Hematopoietic multipotent progenitor cell treated with erythropoietin and hydrocortisone succinate and interleukin-3 and kit ligand, for 17 days (in vitro differentiated cells): ENCODE measurements around the gene CDC123.
"Not testable (repeated sequence)": the region's sequence is repeated elsewhere in the genome, so short reads cannot be mapped to it uniquely, and the experiment has no call there.

Experiments
- DNase-seq: peaks from one replicate; pipeline ENCODE4 v3.0.0-alpha.2; 2015; ENCODE audit warnings: low spot score

Gene CDC123

GRCh38 chr10:12235116-12235694, 39.2 kb downstream of the CDC123 start:
- no peak for DNase-seq

DNA sequence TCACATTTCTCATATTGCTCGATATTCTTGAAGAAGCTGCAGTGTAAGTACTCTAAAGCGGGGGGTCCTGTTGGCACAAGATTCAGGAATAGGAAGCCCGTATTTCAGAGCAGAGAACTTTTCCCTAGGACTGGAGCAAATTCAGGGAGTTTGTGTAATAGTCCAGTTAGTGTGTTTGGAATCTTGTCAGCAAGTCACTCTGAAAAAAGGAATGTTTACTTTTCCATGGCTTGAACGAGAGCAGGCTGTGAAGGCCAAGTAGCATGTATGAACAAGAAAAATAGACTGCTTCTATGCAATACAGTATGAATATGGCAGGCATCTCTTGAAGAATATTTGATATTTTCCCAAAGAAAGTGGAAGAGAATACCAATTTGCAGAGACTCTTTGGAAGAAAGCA, 39.8 kb downstream of the CDC123 start:
- DNase-seq = no peak

GRCh38 chr10:12237265-12238220, 41.6 kb downstream of the CDC123 start:
- no peak for DNase-seq

DNA sequence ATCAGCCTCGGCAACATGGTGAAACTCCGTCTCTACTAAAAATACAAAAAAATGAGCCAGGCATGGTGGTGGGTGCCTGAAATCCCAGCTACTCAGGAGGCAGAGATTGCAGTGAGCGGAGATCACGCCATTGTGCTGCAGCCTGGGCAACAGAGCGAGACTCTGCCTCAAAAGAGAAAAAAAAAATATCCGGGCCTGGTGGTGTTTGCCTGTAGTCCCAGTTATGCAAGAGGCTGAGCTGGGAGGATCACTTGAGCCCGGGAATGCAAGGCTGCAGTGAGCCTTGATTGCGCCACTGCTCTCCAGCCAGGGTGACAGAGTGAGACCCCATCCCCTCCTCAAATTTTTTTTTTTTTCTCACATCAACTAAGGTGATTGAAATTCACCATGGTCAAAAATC, 42.8 kb downstream of the CDC123 start:
- no peak for DNase-seq

- no peak for DNase-seq
Measured at GRCh38 chr10:12241810-12242529, 46.0 kb downstream of the CDC123 start.

- DNase-seq = no peak
Measured at GRCh38 chr10:12243864-12244620, 48.1 kb downstream of the CDC123 start.

GRCh38 chr10:12250181-12250580, 54.2 kb downstream of the CDC123 start:
- DNase-seq = no peak

DNA sequence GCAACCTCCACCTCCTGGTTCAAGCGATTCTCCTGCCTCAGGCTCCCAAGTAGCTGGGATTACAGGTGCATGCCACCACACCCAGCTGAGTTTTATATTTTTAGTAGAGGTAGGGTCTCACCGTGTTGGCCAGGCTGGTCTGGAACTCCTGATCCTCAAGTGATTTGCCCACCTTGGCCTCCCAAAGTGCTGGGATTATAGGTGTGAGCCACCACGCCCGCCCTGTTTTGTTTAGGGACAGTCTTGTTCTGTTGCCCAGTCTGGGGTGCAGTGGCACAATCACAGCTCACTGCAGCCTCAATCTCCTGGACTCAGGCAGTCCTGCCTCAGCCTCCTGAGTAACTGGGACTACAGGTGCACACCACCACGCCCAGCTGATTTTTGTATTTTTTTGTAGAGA, 54.7 kb downstream of the CDC123 start:
- DNase-seq = not testable (repeated sequence)

- no peak for DNase-seq
Measured at GRCh38 chr10:12251581-12251980, 55.6 kb downstream of the CDC123 start.

GRCh38 chr10:12252882-12253546, 57.0 kb downstream of the CDC123 start:
- peak; percentile 27 for DNase-seq

DNA sequence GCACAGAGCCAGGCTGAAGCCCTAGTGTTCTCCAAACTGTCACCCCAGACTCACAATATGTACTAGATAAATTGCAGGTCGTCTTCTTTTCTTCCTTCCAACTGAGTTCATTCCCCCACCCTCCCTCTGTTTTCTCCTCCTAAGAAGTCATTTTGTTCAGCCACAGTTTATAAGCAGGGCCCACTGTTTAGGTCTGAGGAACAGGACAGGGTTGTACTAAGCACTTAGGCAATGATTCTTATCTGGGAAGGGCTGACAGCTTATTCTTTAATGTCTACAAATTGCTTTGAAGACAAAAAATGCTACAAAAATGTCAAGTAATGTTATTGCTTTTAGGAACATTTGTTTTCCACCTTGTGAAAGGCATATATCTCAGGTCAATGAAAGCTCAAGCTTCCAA, 59.1 kb downstream of the CDC123 start:
- no peak for DNase-seq

DNA sequence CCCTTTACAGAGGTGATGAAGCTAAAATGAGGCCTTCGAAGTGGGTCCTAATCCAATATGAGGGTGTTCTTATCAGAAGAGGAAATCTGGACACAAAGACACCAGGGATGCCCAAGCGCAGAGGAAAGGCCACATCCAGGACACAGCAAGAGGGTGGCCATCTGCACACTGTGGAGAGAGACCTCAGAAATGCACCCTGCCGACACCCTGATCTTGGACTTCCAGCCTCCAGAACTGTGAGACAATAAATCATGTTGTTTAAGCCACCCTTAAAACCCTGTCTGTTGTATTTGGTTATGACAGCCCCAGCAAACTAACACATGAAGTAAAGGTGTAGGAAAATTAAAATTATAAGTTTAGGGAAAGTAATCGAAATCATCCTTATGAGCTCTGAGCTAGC, 64.0 kb downstream of the CDC123 start:
- DNase-seq = no peak

- no peak for DNase-seq
Measured at GRCh38 chr10:12262278-12262981, 66.4 kb downstream of the CDC123 start.

- DNase-seq = peak; percentile 85
Measured at GRCh38 chr10:12264204-12264940, 68.4 kb downstream of the CDC123 start.

DNA sequence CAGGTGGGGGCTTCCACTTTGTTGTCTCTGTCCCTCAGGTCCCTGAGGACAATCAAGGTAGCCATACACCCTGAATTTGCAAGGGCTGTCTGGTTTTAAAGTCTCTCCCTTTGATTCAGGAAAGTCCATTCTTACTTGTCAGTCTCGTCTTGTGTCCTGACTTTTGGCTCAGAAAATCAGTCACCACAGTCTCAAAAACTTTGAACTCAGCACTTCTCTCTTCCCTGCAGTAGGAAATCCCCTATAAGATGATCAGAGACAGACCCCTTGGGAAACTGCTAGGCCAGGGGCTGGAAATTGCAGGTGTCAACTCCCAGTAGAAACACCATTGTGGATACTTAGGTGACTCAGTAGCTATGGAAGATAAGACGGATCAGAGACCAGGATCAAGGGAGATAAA, 73.1 kb downstream of the CDC123 start:
- DNase-seq = peak; percentile 27

DNA sequence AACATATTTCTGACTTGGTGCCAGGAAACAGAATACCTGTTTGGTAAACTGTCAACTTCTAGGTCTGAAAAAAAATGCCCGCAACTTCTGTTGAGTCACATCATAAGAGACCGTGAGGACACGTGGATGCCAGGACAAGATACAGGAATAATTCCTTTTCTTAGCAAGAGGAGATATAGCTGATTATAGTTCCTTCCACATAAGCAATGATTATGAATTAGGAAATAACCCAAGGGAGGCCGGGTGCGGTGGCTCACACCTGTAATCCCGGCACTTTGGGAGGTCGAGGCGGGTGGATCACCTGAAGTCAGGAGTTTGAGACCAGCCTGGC, 75.2 kb downstream of the CDC123 start:
- no peak for DNase-seq

- not testable (repeated sequence) for DNase-seq
Measured at GRCh38 chr10:12277862-12278261, 81.9 kb downstream of the CDC123 start.

DNA sequence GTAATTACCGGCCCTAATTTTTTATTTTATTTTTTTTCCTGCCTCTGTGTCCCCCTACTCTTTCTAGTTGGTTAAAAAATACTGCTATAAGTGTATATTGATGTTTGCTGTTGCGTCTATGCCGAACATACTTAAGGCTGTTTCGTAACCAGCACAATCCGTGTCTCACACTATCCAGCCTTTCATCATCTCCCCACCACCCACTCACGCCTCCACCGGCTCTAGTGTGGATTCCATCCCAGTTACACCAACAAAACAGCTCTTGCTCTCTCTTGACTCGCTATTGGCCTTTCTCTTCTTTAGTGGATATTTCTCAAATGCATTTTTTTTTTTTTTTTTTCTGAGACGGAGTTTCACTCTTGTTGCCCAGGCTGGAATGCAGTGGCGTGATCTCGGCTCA, 83.3 kb downstream of the CDC123 start:
- no peak for DNase-seq

GRCh38 chr10:12287772-12288171, 91.8 kb downstream of the CDC123 start:
- DNase-seq = no peak

DNA sequence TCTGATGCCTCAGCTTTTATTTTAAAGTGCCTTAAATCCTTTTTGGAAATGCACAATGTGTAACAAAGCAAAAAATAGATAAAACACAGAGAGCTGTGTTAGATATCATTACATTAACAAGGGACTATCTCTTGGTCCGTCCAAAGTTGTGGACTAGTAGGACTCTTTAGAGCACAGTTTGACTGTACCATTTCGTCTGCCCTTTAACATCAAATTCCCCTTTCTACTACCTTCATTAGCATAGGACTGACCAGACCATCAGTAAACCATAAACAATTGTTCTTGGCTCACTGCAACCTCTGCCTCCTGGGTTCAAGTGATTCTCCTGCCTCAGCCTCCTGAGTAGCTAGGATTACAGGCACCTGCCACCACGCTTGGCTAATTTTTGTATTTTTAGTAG, 101.8 kb downstream of the CDC123 start:
- DNase-seq = not testable (repeated sequence)
